Gastroesophageal sphincter (tissue), 3 donors: Measurements from ENCODE around the gene PTPRK.

ENCODE experiments used
- CTCF ChIP-seq, 4 experiments: fragments of 200-600 bp in 2 of 4; fragments of 450-650 bp in 2 of 4; sonication (generic) in 1 of 4; IDR thresholded peaks; one replicate each; pipeline ENCODE4 v1.5.1; 2017 to 2019; ENCODE audit warnings: antibody characterized with exemption in 4 of 4, mild to moderate bottlenecking in 2 of 4, moderate library complexity in 2 of 4
- POLR2A ChIP-seq, 2 donors: fragments of 450-650 bp; IDR thresholded peaks; one replicate each; pipeline ENCODE4 v1.6.1; 2017; ENCODE audit warnings: antibody characterized with exemption in 2 of 2, mild to moderate bottlenecking in 2 of 2, moderate library complexity in 1 of 2
- POLR2AphosphoS5 ChIP-seq: sonication (generic); formaldehyde crosslinking; IDR thresholded peaks from one replicate; pipeline ENCODE4 v1.6.1; 2017; ENCODE audit warnings: antibody characterized with exemption

GRCh38 chr6:128518434-128519131 is 1.8 kb downstream of the PTPRK start:
- TF ChIP-seq POLR2AphosphoS5 (no peak), CTCF (IDR thresholded peaks at IDR 0.05) (no peak), POLR2A (IDR thresholded peaks at IDR 0.05) (no peak)
